ENCODE data around the gene MAP3K1. TPM values are rescaled to one million over a fixed set of nuclear protein-coding genes. Genes with fewer than 3 reads are reported as not detected.

The MAP3K1 gene
- total RNA-seq, 1 experiment from 2014 or later = 26.1 TPM

DNA sequence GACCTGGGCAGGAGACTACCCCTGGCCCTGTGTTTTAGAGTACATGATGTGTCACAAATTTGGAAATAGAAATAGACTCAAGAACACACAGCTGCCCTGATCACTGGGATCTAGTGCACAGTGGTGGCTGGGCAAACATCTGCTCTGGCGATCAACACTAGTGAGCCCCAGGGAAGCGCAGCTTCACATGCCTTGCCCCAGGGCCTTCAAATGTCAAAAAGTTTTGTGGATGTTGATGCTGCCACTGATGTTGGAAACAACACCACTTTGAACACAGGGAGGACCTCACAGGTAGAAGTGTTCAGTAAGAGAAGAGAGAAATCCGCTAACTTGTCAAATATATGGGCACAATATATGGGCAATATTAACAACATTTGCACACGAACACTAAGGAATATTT is 7.1 kb upstream of the MAP3K1 start:
- no TSS peak for BruUV-seq (replicated peaks)
- DNase-seq = peak in 1 of 2 experiments; percentile 12
- POLR2A ChIA-PET (ENCODE audit: unreplicated experiment) = no interaction called here
- intact Hi-C loops (cut with micrococcal nuclease; ENCODE audit: unreplicated experiment) = no loop called here
- Histone ChIP-seq H3F3A (ENCODE audit: insufficient read depth, low read depth) (no peaks in the 10 kb centered on the region), H3K9me2 (ENCODE audit: insufficient read depth) (no peaks in the 10 kb centered on the region), H2AFZ (no peak overlapping the region), H3K79me2 (ENCODE audit: low read depth) (no peaks in the 10 kb centered on the region), H4K20me1 (ENCODE audit: insufficient read depth) (no peaks in the 10 kb centered on the region), H3K4me2 (no peak overlapping the region), H3K4me3 (no peak overlapping the region), H3K9me3 (ENCODE audit: insufficient read depth, low read depth) (no peaks in the 10 kb centered on the region), H3K27ac (no peak overlapping the region), H3K36me3 (ENCODE audit: low read depth) (no peaks in the 10 kb centered on the region), H3K4me1 (replicated peaks; ENCODE audit: insufficient read depth) (peaks cover 13% of the 10 kb centered on the region), H3K27me3 (ENCODE audit: insufficient read depth, low read depth) (no peaks in the 10 kb centered on the region)
- CTCF ChIA-PET = no interaction called here
- no peak for TF ChIP-seq EZH2 (IDR thresholded peaks at IDR 0.05; ENCODE audit: low read depth)
- TF ChIP-seq, protein P1, sequence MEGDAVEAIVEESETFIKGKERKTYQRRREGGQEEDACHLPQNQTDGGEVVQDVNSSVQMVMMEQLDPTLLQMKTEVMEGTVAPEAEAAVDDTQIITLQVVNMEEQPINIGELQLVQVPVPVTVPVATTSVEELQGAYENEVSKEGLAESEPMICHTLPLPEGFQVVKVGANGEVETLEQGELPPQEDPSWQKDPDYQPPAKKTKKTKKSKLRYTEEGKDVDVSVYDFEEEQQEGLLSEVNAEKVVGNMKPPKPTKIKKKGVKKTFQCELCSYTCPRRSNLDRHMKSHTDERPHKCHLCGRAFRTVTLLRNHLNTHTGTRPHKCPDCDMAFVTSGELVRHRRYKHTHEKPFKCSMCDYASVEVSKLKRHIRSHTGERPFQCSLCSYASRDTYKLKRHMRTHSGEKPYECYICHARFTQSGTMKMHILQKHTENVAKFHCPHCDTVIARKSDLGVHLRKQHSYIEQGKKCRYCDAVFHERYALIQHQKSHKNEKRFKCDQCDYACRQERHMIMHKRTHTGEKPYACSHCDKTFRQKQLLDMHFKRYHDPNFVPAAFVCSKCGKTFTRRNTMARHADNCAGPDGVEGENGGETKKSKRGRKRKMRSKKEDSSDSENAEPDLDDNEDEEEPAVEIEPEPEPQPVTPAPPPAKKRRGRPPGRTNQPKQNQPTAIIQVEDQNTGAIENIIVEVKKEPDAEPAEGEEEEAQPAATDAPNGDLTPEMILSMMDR (conservative IDR thresholded peaks at IDR 0.05) = no peak

DNA sequence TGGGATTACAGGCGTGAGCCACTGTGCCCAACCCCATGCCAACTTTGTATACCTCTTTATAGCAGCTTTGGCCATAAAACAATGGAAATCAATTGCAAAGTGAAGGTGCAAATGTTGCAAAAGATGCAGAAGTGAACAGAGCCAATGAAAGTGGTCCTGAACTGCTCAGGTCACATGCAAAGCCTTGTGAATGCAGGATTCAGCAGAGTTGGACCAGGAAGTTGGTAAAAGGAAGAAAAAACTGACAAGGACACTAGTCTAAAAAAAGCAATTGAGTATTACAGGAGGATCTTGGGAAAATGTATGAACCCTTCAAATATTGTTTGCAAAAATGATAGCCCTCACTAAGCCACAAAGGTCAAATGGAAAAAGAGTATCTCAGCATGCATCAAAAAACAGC is 4.5 kb upstream of the MAP3K1 start:
- H4K20me1 ChIP-seq (ENCODE audit: insufficient read depth) = no peaks in the 10 kb centered on the region
- DNase-seq = no peak
- intact Hi-C loops (cut with micrococcal nuclease; ENCODE audit: unreplicated experiment) = no loop called here
- H2AFZ ChIP-seq = no peak overlapping the region
- CTCF ChIA-PET = no interaction called here
- no peak overlapping the region for H3K4me3 ChIP-seq
- H3K79me2 ChIP-seq (ENCODE audit: low read depth) = no peaks in the 10 kb centered on the region
- H3K36me3 ChIP-seq (ENCODE audit: low read depth) = no peaks in the 10 kb centered on the region
- H3K27ac ChIP-seq = no peak overlapping the region
- no peaks in the 10 kb centered on the region for H3K9me3 ChIP-seq (ENCODE audit: insufficient read depth, low read depth)
- no peaks in the 10 kb centered on the region for H3K27me3 ChIP-seq (ENCODE audit: insufficient read depth, low read depth)
- H3K4me2 ChIP-seq = no peak overlapping the region
- H3K4me1 ChIP-seq (replicated peaks; ENCODE audit: insufficient read depth) = peaks cover 22% of the 10 kb centered on the region
- BruUV-seq (replicated peaks) = no TSS peak
- TF ChIP-seq, protein P1 (conservative IDR thresholded peaks at IDR 0.05) = no peak
- no peak for TF ChIP-seq EZH2 (IDR thresholded peaks at IDR 0.05; ENCODE audit: low read depth)
- POLR2A ChIA-PET (ENCODE audit: unreplicated experiment) = interaction anchor here (0.5 kb wide), 1 partner anchor 99 kb away, joined by 4 read pairs; no protein-coding TSS in a partner anchor
- no peaks in the 10 kb centered on the region for H3K9me2 ChIP-seq (ENCODE audit: insufficient read depth)
- H3F3A ChIP-seq (ENCODE audit: insufficient read depth, low read depth) = peaks cover 5% of the 10 kb centered on the region

DNA sequence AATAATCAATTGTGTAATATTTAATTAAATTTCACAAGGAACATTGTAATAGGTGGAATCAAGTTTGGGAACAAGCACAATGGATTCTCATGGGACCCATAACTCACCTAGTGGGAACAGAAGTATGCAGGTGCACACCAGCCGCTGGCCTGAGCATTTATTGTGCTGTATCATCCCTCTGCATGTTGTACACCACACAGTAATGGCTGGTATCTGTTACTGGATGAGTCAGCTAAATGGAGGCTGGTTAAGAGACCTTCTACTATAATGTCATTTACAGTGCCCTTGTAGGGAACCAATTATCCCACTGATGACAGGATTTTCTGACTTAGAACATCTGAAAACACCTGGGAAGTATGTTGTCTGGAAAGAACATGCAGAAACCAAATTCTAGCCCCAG is 3.2 kb upstream of the MAP3K1 start:
- no peak overlapping the region for H3K4me2 ChIP-seq
- intact Hi-C loops (cut with micrococcal nuclease; ENCODE audit: unreplicated experiment) = no loop called here
- H3K4me1 ChIP-seq (replicated peaks; ENCODE audit: insufficient read depth) = peaks cover 23% of the 10 kb centered on the region
- DNase-seq = peak in 1 of 2 experiments; percentile 35
- H4K20me1 ChIP-seq (ENCODE audit: insufficient read depth) = peaks cover 1% of the 10 kb centered on the region; the same call in 1 of the 2 replicates
- no TSS peak for BruUV-seq (replicated peaks)
- H3K27ac ChIP-seq = peak overlapping the region; percentile 1; the same call in 1 of the 2 replicates
- no peak for TF ChIP-seq EZH2 (IDR thresholded peaks at IDR 0.05; ENCODE audit: low read depth)
- TF ChIP-seq, protein P1 (conservative IDR thresholded peaks at IDR 0.05) = no peak
- H3K36me3 ChIP-seq (ENCODE audit: low read depth) = no peaks in the 10 kb centered on the region
- H3K79me2 ChIP-seq (ENCODE audit: low read depth) = peaks cover 12% of the 10 kb centered on the region
- H3K9me3 ChIP-seq (ENCODE audit: insufficient read depth, low read depth) = no peaks in the 10 kb centered on the region
- ChIA-PET POLR2A (ENCODE audit: unreplicated experiment) (no interaction called here), CTCF (no interaction called here)
- H3K9me2 ChIP-seq (ENCODE audit: insufficient read depth) = no peaks in the 10 kb centered on the region
- H3K4me3 ChIP-seq = no peak overlapping the region
- H2AFZ ChIP-seq = no peak overlapping the region
- peaks cover 5% of the 10 kb centered on the region for H3F3A ChIP-seq (ENCODE audit: insufficient read depth, low read depth)
- H3K27me3 ChIP-seq (ENCODE audit: insufficient read depth, low read depth) = no peaks in the 10 kb centered on the region
